Esophagus muscularis mucosa (tissue), 3 donors: ENCODE data around the gene GALNTL6.

Experiments
- EP300 ChIP-seq: sonication (generic); formaldehyde crosslinking; IDR thresholded peaks from one replicate; pipeline ENCODE4 v1.6.1; 2017; ENCODE audit warnings: antibody characterized with exemption
- TF ChIP-seq, protein P1 (sequence below), 3 experiments: fragments of 200-600 bp in 2 of 3; fragments of 450-650 bp in 1 of 3; sonication (generic) in 2 of 3; IDR thresholded peaks; one replicate each; pipeline ENCODE4 v1.5.1; 2017 to 2019; ENCODE audit warnings: antibody characterized with exemption in 3 of 3, mild to moderate bottlenecking in 2 of 3, moderate library complexity in 1 of 3

GRCh38 chr4:172857026-172857425 is 1043.8 kb downstream of the GALNTL6 start:
- TF ChIP-seq, protein P1, sequence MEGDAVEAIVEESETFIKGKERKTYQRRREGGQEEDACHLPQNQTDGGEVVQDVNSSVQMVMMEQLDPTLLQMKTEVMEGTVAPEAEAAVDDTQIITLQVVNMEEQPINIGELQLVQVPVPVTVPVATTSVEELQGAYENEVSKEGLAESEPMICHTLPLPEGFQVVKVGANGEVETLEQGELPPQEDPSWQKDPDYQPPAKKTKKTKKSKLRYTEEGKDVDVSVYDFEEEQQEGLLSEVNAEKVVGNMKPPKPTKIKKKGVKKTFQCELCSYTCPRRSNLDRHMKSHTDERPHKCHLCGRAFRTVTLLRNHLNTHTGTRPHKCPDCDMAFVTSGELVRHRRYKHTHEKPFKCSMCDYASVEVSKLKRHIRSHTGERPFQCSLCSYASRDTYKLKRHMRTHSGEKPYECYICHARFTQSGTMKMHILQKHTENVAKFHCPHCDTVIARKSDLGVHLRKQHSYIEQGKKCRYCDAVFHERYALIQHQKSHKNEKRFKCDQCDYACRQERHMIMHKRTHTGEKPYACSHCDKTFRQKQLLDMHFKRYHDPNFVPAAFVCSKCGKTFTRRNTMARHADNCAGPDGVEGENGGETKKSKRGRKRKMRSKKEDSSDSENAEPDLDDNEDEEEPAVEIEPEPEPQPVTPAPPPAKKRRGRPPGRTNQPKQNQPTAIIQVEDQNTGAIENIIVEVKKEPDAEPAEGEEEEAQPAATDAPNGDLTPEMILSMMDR (IDR thresholded peaks at IDR 0.05), result no peak
- TF ChIP-seq EP300, result no peak
